ENCODE results near the gene SSC5D.

GRCh38 chr19:55491546-55492360 is 3.5 kb downstream of the SSC5D start:
- no peak for TF ChIP-seq CTCF (IDR thresholded peaks at IDR 0.05; ENCODE audit: borderline replicate concordance, extremely low read depth, low read length, poor library complexity, severe bottlenecking)
- TF ChIP-seq EZH2 (IDR thresholded peaks at IDR 0.05; ENCODE audit: borderline replicate concordance, low read depth, low read length, severe bottlenecking): no peak

All from DND-41 (cell line).